Cardiac fibroblast (primary cell): ENCODE measurements around the gene UHMK1.

Source experiments
- DNase-seq, 2 donors: peaks; one replicate each; pipeline versions ENCODE4 v3.0.0 to v3.0.0-alpha.2; 2010; ENCODE audit warnings: low read depth in 2 of 2
- H3K4me3 ChIP-seq, 2 donors: replicated peaks in 1 of 2; 1 replicate in 1 of 2; 2 replicates in 1 of 2; pipeline ENCODE4 v1.5.1; 2011; ENCODE audit warnings: low read depth in 2 of 2, low read length in 2 of 2, mild to moderate bottlenecking in 2 of 2, moderate library complexity in 1 of 2
- TF ChIP-seq, protein P1 (sequence below): IDR thresholded peaks from one replicate; pipeline ENCODE4 v1.5.1; 2011; ENCODE audit warnings: low read depth, mild to moderate bottlenecking, low read length, inconsistent platforms

UHMK1 gene

DNA sequence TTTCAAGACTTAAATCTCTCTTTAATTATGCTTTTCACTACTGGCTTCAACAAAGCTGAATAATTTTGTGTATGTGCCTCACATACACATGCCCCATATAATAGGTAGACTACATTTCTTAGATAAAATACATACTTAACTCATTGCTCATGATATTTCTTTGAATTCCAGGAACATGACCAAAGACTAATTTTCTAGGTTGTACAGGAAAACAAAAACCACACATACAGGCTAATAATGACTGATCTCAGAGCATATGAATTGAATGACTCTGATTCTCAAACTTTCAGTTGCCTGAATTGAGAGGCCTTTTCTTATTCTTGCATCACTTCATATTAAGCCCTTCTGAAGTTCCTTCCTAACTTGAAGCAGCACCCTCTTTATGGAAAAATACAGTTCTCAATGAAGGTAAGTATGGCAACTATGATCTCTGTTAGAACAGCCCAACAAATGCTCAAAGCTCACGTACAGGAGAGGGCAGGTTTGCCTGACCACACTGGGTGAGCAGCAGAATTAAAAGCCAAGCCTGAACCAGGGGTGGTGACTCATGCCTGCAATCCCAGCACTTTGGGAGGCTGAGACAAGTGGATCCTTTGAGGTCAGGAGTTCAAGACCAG is 41.3 kb downstream of the UHMK1 start:
- TF ChIP-seq, protein P1, sequence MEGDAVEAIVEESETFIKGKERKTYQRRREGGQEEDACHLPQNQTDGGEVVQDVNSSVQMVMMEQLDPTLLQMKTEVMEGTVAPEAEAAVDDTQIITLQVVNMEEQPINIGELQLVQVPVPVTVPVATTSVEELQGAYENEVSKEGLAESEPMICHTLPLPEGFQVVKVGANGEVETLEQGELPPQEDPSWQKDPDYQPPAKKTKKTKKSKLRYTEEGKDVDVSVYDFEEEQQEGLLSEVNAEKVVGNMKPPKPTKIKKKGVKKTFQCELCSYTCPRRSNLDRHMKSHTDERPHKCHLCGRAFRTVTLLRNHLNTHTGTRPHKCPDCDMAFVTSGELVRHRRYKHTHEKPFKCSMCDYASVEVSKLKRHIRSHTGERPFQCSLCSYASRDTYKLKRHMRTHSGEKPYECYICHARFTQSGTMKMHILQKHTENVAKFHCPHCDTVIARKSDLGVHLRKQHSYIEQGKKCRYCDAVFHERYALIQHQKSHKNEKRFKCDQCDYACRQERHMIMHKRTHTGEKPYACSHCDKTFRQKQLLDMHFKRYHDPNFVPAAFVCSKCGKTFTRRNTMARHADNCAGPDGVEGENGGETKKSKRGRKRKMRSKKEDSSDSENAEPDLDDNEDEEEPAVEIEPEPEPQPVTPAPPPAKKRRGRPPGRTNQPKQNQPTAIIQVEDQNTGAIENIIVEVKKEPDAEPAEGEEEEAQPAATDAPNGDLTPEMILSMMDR = no peak
- no peak overlapping the region for H3K4me3 ChIP-seq
- DNase-seq = peak; percentile 79 to 98

DNA sequence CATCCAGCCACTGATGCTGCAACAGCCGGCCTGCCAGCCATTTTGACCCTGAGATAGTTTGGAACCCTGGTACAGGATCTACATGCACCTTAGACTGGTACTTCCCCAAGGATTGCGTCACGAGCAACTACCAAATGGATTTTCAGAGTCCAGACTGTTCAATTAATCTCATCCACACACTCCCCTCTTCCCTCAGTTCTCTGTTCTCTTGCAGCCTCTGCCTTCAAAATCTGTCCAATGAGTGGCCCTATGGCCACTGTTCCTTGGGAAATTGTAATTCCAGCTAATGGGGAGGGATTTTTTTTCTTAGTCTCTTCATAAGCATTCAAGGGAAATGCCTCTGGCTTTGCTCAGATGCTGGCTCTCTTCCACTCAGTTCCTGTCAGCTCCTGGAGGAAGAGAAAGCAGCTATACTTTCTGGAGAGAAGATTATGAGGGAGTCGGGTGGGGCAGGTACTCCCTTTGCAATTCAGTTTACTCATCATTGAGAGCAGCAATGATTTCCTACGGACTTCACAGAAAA is 44.1 kb downstream of the UHMK1 start:
- TF ChIP-seq, protein P1 = no peak
- DNase-seq = peak; percentile 97 to 99
- no peak overlapping the region for H3K4me3 ChIP-seq

DNA sequence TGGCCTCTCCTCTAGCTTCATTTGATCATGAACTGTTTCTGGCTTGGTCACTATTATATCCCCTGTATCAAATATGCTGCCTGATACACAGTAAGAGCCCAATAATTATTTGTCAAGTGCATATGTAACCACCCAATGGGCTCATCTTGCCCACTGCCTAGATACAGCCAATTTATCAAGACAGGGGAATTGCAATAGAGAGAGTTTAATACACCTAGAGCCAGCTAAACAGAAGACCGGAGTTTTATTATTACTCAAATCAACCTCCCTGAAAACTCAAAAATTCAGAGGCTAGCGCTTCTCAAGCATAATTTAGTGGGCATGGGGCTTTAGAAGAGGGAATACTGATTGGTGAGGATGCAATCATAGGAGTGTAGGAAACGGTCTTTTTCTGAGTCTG is 45.6 kb downstream of the UHMK1 start:
- DNase-seq = no peak
- TF ChIP-seq, protein P1 = no peak
- no peak overlapping the region for H3K4me3 ChIP-seq

GRCh38 chr1:162548170-162548569 is 50.6 kb downstream of the UHMK1 start:
- TF ChIP-seq, protein P1 = no peak
- peak; percentile 57 to 86 for DNase-seq

DNA sequence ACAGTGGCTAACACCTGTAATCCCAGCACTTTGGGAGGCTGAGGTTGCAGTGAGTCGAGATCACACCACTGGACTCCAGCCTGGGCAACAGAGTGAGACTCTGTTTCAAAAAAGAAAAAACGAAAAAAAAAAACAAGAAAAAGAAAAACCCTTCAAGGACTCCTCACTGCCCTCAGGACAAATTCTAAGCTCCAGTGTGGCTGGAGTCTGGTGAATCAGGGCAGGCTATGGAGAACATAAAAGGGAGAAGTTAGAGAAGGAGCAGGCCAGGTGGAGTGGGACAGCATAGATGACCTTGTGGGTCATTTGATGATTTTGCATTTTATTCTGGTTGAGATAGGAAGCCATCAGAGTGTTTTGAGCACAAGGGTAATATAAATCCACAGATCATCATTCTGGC is 51.4 kb downstream of the UHMK1 start:
- TF ChIP-seq, protein P1 = no peak
- no peak overlapping the region for H3K4me3 ChIP-seq
- DNase-seq = no peak

More at GRCh38 chr1:162548170-162548569, 50.6 kb downstream of the UHMK1 start:
- H3K4me3 ChIP-seq = no peak overlapping the region

DNA sequence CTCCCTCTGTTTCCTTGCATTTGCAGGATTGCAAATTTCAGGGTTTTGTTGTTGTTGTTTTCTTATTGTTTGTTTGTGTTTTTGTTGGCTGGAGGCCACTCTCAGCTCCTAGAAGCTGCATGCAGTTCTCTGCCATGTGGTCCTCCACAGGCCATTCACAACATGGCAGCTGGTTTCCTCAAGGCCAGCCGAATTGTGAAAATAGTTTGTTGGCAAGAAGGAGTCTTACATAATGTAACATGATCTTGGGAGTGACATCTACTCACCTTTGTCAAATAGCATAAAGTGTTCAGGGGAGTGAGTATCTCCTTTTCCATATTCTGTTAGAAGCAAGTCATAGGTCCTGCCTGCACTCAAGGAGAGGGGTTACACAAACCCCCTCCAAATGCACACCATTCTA is 53.3 kb downstream of the UHMK1 start:
- no peak for DNase-seq
- TF ChIP-seq, protein P1 = no peak
- no peak overlapping the region for H3K4me3 ChIP-seq
